ENCODE results near the gene CELSR1.
"Not testable (repeated sequence)": the region's sequence is repeated elsewhere in the genome, so short reads cannot be mapped to it uniquely, and the experiment has no call there.

CELSR1 gene

DNA sequence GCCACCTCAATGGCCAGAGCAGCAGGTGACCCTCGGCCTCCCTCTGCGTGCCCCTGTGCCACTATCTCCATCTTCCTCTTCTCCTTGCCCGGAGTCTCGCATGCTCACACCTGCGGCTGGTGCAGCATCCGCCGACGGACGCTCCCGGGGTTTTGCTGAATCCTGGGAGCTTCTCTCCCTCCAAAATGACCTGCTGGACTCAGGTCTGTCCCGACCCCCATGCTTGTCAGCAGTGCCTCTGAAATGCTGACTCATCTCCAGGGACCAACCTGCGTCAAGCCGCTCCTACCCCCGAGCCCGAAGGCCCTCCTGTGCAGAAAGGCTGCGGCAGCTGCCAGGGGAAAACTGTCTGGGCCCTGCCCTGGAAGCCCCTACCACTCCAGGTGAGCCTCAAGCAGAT lies 58.4 kb downstream of the CELSR1 start:
- DNase-seq = no peak

DNA sequence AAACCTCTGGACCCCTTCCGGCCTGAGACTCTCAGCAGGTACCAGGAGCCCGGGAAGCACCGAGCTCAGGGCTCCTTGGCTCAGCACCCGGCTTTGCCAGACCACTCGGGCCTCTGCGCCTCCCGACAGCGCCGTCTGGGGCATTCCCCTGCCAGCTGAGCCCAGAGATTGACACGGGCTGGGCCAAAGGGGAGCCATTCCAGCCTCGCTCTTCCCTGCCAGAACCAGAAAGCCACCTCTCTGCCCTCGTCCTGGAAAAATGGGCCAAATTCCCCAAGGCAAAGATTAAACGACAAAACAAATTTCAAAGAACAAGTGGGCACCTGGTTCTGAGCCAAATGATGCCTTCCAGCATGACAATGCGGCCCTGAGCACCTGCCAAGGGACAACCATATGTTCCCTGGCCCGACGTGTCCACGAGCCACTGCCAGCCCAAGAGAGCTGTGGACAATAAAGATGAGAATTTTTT lies 59.3 kb downstream of the CELSR1 start:
- no peak for DNase-seq

DNA sequence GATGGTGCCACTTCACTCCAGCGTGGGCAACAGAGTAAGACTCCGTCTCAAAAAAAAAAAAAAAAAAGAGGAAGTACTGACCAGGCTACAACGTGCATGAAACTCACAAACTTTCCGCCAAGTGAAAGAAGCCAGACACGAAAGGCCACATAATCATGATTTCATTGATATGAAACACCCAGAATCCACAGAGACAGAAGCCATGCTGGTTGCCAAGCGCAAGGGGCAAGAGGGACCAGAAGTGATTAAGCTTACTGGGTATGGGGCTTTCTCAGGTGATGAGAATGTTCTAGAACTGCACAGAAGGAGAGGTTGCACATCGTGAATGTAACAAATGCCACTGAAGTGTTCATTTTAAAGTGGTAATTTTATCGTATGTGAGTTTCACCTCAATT lies 60.9 kb downstream of the CELSR1 start:
- DNase-seq = no peak

DNA sequence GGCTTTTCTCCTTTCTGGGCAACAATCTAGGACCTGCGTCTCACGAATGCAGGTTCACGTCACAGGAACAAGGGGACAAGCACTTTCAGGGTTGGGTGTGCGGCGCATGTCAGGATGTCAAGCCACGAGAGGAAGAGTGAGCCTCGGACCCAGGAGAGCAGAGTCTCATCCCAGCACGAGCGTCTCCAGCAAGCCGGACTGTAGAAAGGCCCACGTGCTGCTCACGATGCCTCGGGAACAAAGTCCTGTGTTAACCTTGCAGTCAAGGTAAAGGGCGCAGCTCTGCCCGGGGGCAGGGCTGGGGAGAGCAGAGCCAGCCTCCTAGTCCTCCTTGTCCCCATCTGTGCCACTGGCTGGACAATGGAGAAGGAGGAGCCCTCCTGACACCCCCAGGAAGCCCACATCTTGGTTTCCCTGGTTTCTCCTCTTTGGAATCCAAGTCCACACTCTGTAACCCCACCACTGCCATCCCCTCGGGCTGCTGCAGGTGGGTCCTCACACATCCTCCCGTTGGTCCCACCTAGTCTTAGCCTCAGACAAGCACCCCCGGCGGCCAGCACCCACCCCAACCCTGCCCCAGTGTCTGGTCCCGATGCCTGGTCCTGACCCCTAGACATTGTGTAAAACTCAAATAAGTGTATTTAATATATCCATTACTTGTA lies 63.4 kb downstream of the CELSR1 start:
- no peak for DNase-seq

DNA sequence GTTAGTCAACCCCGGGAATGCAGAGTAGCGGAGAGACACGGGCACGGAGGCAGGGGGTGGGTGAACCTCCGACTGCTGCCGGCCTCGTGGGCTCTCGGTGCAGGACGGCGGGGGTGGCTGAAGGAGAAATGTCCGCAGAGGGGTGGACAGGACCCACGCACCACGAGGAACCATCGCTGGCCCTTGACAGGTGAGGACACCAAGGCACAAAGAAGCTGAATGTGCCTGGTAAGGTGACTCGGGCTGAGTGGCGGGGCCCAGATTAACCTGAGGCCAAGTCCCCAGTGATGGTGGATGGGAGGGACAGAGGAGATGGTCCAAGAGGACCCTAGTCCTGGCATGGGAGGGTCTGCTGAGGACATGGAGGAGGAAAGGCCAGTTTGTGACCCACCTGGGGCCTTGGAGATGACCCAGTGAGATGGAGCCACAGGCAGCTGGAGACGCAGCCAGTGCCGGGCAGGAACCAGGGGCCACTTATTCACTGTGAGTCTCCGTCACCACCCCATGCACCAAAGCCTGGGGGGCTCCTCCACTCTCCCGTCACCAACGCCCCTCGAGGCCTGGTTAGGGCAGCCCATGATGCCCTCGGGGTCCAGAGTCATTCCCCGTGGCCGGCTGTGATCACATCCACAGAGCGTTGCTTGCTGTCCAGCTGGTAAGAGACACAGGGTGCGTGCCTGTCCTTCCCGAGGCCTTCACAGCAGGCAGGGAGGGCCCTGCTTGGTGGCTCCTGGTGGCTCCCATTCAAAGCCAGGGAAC lies 64.2 kb downstream of the CELSR1 start:
- DNase-seq = no peak

DNA sequence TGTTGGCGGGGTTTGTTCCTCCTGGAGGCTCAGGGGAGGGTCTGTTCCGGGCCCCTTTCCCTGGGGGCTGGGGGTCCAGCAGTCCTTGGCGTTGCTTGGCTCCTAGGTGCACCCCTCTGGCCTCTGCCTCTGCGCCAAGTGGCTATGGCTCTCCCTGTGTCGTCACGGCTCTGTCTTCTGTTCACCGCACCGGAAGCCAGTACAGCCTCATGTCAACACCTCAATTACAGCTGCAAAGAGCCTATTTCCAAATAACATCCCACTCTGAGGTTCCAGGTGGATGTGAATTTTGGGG lies 64.8 kb downstream of the CELSR1 start:
- DNase-seq = no peak

DNA sequence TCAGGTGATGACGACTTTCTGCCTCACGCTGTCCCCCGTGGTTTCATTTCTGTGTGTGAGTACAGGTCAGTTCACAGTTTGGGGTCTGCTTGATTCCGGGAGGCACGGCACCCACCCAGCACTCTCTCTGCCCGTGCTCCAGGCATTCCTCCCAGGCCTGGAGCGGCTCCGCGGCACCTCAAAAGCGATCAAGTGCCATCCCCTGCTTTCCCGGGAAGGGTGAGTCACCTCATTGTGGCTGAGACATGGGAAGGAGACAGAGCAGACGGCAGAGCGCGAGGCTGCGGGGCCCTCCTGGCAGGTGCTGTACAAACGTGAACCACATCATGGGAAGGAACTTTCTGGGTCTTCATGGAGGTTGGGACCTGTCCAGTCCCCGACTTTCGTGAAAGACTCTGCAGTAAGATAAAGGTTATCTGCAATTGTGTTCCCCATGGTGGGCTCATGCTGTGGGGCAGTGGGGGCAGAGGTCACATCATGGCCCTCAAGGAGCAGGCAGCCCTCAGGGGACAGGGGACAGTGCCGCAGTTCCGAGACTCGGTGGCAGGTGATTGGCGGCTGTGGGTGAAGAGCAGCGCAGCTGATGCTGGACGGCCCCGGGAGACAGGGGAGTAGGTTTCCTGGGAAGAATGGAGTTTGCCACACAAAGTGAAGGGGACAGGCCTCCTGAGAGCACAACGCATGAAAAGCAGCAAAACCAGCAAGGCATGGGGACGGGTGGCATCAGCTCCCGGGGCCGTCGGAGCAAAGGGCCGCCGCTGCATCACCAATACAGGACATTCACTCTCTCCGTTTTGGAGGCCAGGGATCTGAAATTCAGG lies 65.3 kb downstream of the CELSR1 start:
- no peak for DNase-seq

DNA sequence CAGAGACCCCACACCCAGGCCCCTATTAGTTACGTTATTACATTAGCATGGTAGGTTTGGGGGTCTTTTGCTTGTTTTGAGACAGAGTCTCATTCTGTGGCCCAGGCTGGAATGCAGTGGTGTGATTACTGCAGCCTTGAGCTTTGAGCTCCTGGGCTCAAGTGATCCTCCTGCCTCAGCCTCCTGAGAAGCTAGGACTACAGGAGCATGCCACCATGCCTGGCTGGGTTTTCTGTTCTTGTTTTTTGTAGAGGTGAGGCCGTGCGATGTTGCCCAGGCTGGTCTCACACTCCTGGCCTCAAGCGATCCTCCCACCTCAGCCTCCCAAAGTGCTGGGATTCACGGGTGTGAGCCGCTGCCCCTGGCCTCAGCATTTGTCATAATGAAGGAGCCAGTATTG lies 66.1 kb downstream of the CELSR1 start:
- DNase-seq = not testable (repeated sequence)

DNA sequence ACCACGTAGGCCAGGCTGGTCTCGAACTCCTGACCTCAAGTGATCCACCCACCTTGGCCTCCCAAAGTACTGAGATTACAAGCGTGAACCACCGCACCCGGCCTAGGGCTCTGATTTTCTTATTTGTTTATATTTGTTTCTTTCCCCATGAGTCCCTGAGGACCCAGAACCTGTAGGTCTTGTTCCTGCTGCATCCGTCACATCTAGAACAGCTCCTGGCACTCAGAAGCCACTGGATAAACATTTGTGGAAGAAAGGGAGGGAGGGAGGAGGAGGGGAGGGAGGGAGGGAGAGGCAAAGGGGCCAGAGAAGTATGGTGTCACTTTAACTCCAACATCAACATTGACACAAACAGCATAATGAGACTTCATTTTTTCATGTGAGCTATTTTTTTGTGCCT lies 67.7 kb downstream of the CELSR1 start:
- no peak for DNase-seq

DNA sequence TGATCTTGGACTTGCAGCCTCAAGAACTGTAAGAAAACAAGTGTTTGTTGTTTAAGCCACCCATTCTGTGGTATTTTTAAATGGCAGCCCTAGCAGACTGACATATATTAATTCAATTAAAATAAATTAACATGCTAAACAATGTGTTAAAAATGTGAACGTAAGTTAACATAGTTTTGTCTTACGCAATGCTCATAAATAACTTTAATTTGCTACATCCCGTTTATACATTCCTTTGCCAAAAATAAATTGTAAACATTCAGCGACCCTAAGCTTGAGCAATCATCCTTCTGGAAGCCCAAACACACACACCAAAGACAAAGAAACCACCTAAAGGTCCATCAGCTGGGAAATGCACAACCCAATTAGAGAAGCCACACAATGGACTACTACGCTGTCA lies 70.4 kb downstream of the CELSR1 start:
- no peak for DNase-seq

DNA sequence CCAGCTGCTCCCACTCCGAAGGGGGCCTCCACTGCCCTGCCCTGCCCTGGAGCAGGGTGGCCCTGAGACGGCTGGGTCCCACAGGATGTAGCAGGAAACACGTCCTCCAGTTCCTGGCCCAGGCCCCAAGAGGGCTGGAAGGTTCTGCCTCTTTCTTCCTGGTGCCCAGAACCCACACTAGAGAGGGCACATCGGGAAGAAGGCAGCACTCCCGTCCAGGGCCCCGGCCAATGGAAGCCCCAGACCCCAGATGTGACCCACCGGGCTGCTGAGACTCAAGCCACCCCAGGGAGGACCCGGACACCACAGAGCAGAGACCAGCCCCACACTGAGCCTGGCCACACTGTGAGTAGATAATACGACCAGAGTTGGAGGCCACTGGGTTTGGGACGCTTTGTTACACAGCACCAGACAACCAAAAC lies 71.2 kb downstream of the CELSR1 start:
- no peak for DNase-seq

DNA sequence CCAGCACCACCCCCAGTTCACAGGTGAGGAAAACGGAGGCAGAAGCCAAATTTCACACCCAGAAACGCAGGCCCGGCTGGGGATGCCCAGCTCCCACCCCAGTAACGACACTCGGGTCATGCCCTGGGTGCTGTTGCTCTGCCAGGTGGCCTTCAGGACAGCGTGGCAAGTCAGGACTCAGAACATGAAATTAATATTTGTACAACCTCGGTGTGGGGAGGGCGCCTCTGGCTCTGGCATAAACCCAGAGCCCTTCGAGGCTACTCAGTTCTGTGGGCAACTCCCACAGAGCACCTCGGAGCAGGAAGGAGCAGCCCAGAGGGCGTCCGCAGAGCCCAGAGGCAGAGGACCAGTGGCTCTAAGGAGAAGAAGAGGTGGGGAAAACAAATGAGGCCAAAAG lies 71.6 kb downstream of the CELSR1 start:
- DNase-seq = no peak

DNA sequence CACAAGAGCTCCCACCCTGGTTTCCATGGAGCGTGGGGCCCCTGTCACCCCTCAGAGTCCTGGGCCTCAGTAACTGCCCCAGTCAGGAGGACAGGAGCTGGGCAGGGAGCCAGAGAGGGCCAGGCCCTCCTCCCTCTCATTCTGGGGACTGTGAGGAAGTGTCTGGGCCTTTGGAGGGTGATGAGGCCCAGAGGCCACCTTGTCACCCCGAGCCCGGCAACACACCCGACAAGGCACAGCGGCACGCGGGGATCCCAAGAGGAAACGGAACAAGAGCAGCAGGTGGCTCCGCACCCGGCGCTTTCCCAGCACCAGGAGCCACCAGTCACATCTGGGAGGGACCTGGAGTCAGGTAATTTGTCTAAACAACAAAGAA lies 72.1 kb downstream of the CELSR1 start:
- no peak for DNase-seq

DNA sequence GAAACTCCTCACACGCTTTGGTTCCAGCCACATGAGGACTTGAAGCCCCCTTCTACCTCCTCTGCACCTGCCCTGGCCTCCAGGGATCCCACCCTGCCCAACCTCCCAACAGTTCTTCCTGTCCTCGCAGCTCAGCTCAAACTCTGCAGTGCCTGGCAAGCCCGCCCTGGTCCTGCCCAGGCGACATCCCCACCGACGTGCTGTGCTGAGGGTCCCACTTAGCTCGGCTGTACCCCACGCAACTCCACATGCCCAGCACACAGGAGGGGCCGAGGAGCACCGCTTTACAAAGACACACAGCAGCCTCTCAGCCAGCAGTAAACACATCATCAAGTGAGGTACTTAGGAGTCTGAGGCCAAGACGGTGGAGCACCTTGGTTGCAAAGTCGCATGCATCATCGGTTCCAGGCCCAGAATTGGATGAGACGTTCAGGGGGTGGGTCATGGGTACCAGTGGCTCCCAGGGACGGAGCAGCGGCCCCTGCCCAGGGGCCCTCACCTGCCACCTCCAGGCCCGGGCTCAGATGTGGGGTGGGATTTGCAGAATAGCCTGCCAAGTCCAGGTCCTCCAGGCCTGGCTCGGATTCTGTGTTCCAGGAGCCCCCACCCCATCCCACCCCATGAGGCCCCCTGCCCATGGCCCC lies 72.6 kb downstream of the CELSR1 start:
- DNase-seq = no peak

DNA sequence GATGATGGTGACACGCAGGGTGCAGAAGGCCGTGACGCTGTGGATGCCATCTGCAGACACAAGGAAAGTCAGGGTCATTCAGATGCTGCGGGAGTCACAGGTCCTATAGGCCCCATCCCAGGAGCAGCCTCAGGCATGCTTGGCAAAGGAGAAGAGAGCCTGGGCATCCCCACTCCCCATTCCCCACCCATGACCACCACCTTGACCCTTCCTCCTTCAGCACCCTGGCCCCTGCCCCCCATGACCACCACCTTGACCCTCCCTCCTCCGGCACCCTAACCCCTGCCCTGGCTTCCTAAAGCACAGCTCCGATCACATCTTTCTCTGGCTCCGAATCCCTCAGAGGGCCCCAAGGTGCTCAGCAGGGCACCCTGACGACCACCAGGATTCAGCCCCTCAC lies 73.1 kb downstream of the CELSR1 start:
- DNase-seq = no peak

DNA sequence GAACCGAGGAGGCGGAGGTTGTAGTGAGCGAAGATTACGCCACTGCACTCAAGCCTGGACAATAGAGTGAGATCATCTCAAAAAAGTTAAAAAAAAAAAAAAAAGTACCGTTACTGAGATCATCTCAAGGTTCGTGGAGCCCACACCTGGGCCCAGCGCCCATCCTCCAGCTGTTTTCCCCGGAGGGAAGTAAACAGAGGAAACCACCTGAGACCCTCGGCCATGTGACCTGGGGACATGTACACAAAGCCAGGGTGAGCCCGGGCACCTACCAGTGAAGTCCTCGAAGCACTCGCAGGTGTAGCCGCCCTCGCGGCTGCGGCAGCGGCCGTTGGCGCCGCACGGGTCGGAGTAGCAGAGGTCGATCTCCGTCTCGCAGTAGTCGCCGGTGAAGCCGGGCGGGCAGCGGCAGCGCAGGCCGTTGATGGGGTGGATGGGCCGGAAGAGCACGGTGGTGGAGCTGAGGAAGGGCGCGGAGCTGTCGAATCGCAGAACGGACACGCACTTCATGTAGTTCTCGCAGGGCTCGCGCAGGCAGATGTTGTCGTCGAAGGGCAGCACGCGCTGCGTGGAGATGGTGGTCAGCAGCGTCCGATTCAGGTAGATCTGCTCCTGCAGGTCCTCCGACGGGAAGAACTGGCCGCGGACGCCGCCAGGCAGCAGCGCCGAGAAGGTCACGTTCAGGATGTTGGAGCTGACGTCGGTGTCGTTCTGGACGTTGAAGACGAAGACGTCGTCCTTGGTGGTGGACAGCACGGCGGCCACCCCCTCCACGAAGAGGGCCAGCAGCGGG lies 73.8 kb downstream of the CELSR1 start:
- no peak for DNase-seq

DNA sequence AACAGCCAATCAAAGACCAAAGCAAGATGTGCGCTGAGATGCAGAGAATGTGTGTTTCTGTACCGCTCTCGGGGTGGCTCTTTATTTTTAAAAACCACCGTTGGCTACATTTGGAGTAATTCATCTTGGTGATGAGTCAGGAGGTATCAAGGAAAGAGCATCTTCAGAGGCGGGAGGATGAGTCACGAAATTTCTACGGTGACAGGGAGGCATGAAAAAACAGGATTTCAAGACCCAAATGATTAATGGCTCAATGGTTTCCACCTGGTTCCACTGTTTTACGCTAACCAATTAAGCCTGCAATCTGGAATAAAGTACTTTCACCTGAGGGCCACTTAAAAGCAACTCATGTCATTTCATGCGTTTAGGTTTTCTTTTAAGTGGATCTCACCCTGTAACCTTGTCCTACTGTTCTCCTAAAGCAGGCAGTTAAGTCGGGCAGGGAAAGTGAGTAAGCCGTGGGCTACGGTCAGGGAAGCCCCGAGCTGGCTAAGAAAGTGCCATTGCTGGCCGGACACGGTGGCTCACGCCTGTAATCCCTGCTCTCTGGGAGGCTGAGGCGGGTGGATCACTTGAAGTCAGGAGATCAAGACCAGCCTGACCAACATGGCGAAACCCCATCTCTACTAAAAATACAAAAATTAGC lies 74.6 kb downstream of the CELSR1 start:
- DNase-seq = no peak

DNA sequence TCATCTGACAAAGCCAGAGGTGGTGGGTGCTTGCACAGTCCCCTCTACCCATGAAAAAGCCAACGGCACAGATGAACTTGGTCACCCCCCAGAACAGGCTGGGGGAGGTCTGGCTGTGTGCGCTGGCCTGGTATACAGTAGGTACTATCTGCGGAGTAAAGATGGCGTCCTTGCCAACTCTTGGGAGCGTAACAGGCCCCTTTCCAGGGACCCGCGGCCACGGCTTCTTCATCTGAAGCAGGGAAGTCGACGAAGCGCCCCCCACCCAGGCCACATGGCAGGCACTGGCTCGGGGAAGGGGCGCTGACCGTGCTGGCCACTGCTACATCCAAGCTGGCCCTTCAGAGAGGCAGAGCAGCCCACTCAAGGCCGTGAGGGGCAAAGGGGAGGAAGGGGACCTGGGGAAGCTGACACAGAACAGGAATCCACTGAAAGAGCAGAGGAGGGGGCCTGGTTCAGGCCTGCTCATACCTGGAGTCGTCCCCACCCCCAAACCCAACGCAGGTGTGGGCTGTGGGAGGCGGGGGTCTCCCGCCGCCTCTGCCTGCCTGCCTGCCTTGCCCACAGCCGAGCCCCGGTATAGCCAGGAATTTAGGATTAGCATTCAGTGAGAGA lies 75.7 kb downstream of the CELSR1 start:
- no peak for DNase-seq

DNA sequence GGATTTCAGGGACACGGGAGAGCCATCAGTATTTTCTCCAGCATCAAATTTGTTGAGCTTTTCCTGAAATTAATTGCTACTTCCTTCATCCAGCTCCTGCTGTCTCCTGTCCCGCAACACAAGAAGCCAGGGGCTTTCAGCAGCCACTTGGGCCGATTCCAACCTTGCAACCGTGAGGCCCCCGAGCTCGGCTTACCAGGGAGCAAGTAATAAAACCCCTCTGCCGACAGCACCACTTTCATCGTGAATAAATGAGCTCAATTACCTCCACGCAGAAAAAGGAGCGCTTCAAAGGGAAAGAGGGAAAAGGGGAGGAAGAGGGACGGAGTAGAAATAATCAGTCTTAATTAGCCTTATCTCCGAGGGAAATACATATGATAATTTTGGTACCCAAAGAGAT lies 76.6 kb downstream of the CELSR1 start:
- no peak for DNase-seq

DNA sequence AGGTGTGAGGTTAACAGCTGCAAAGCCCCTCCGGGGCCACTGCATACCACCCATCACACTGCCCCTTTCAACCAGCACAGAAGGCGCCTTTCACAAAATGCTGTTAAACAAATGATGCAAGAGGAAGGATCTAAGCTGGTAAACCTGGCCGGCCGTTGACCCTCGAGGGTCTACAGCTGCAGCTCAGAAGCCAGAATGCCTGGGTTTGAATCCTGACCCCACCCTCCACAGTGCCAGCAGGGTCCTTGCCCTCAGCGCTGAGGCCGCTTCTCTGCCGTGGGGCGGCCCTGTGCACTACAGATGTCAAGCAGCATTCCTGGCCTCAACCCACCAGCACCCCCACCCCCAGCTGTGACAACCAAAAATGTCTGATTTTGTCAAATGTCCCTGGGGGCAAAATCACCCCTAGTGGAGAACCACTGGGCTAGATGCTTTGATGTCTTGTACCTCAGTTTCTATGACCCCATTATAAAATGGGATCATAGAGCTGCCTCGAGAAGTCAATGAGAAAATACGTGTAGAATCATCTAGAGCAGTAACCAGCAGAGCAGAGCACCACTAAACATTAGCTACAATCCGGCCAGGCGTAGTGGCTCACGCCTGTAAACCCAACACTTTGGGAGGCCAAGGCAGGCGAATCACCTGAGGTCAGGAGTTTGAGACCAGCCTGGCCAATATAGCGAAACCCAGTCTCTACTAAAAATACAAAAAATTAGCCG lies 77.9 kb downstream of the CELSR1 start:
- DNase-seq = no peak

DNA sequence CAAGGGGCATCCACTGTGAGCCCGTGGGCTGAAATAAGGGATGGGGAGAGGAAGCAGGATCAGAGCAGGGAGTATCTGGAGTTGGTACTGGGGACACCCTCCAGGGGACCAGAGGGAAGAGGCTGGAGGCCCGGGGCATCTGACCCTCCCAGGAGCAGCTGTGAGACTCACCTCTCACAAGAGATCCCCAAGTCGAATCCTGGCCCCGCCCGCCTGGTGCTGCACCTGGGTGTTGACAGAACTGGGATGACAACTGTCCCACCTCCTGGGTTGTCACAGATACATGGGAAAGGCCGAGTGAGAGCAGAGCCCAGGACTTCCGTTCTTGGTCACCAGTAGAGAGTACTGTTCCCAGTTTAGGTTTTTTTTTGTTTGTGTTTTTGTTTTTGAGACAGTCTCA lies 78.9 kb downstream of the CELSR1 start:
- no peak for DNase-seq

All from activated naive CD4-positive, alpha-beta T cell treated with anti-CD3 and anti-CD28 coated beads, Interleukin-2, amount 50 U/mL, for 16 hours (primary cell).